ENCODE results near the gene TSACC.
"Not testable (repeated sequence)": the region's sequence is repeated elsewhere in the genome, so short reads cannot be mapped to it uniquely, and the experiment has no call there.

TSACC gene

GRCh38 chr1:156346636-156347035 lies 8.3 kb downstream of the TSACC start:
- peak; percentile 36 for DNase-seq (ENCODE audit: low read depth)

DNA sequence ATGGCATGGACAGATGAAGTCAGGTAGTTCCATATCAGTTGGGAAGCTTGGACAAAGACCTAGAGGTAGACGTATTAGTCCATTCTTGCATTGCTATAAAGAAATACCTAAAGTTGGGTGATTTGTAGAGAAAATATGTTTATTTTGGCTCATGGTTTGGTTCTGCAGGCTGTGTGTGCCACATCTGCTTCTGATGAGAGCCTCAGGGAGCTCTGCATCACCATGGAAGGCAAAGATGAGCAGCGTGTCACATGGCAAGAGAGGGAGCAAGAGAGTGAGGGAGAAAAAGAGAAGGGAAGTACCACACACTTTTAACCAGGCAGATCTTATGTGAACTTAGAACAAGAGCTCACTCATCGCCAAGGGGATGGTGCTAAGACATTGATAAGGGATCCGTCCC lies 9.0 kb downstream of the TSACC start:
- DNase-seq (ENCODE audit: low read depth): peak; percentile 24

DNA sequence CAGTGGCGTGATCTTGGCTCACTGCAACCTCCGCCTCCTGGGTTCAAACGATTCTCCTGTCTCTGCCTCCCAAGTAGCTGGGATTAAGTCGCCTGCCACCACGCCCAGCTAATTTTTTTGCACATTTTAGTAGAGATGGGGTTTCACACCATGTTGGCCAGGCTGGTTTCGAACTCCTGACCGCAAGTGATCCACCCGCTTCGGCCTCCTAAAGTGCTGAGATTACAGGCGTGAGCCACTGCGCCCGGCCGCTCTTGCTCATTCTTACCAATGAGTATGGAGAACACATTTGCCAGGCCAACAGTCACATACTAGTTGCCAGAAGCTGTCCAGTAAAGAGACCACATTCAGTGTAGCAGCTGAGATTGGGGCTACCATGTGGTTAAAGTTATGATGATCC lies 14.2 kb downstream of the TSACC start:
- not testable (repeated sequence) for DNase-seq (ENCODE audit: low read depth)

DNA sequence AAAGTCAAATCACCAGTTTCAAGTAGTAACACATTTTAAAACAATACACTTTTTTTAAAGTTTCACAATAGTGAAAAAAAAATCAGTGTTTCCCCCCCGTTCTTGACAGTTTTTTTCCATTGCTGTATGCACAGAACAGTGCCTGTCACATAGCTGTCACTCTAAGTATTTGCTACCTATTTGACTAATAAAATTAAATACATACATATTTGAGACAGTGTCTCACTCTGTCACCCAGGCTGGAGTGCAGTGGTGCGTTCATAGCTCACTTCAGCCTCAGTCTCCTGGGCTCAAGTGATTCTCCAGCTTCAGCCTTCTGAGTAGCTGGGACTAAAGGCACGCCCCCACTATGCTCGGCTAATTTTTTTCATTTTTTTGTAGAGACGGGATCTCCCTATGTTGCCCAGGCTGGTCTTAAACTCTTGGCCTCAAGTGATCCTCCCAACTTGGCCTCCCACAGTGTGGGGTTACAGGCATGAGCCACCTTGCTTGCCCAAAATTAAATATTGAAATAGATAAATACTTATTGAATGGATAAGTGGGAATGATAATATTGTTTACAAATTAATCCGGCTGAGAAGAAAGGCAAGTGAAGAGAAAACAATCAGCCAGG lies 18.0 kb downstream of the TSACC start:
- DNase-seq (ENCODE audit: low read depth): no peak

GRCh38 chr1:156356875-156357534 lies 18.7 kb downstream of the TSACC start:
- DNase-seq (ENCODE audit: low read depth): no peak

GRCh38 chr1:156357977-156358376 lies 19.7 kb downstream of the TSACC start:
- DNase-seq (ENCODE audit: low read depth): no peak

- no peak for DNase-seq (ENCODE audit: low read depth)
Observed at GRCh38 chr1:156358641-156359040, 20.3 kb downstream of the TSACC start.

DNA sequence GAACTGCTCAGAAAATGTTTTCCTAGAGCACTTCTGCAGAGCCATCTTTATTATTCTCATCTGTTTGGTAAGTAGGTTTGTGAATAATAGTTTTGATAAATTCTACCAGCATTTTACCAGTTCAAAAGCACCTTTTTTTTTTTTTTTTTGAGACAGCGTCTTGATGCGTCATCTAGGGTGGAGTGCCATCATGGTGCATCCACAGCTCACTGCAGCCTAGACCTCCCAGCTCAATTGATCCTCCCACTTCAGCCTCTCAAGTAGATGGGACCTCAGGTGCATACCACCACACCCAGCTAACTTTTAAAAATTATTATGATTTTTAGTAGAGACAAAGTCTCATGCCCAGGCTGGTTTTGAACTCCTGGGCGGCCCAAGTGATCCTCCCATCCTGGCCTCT lies 20.9 kb downstream of the TSACC start:
- no peak for DNase-seq (ENCODE audit: low read depth)

GRCh38 chr1:156359973-156360372 lies 21.6 kb downstream of the TSACC start:
- no peak for DNase-seq (ENCODE audit: low read depth)

- no peak for DNase-seq (ENCODE audit: low read depth)
Observed at GRCh38 chr1:156360534-156360933, 22.2 kb downstream of the TSACC start.

GRCh38 chr1:156365754-156366153 lies 27.4 kb downstream of the TSACC start:
- no peak for DNase-seq (ENCODE audit: low read depth)

- no peak for DNase-seq (ENCODE audit: low read depth)
Observed at GRCh38 chr1:156366378-156367166, 28.2 kb downstream of the TSACC start.

DNA sequence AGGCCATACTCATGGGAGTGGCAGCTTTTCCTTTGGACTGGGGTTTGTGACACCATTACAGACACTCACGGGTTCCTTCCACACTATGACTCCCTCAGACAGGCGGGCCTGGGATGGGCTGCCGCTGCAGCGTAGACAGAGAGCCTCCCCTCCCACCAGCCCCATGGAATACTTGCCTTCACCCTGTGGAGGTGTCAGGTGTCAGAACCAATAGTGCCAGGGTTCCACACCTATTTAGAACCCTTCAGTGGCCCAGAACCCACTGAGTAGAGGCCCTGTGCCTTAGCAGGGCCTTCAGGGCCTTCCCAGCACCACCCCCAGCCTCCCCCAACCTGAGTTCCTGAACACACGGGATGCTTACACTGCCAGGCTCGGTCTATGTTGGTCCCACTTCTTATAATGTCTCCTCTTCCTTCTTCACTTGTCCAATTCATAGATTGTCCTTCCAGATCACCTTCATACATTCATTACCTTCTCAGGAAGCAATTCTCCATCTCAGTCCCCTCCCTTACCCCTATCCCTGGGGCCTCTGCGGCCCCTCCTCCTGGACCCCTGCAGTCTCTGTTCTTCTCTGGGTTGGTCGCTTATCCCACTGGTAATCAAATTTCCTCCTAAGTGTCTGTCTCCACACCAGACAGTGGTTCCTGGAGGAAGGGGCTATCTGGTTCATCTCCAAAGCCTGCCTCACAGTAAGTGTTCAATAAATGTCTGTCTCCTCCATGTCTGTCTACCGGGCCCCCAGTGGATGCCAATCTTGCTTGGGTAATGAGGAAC lies 29.2 kb downstream of the TSACC start:
- DNase-seq (ENCODE audit: low read depth): no peak

DNA sequence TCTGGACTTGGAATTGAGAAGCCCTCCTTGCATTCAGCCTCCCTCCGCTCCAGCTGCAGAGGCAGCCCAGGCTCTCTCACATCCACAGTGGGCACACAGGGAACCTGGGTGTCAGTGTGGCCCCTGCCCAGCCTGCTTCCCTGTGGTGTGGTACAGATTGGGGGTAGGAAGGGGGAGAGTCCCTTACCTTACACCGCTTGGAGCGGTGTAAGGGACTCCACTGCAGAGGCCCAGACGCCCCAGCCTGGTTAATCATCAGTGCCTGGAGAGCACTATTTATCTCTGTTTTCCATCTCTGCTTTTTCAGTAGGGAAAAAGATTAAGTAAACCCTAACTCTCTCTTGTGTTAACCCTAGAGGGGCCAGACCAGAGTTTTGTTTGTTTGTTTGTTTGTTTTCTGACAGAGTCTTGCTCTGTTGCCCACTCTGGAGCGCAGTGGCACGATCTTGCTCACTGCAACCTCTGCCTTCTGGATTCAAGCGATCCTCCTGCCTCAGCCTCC lies 29.9 kb downstream of the TSACC start:
- no peak for DNase-seq (ENCODE audit: low read depth)

- no peak for DNase-seq (ENCODE audit: low read depth)
Observed at GRCh38 chr1:156368889-156369684, 30.8 kb downstream of the TSACC start, which contains the start of gene RHBG. Gene RHBG, plus strand, starts transcription at chr1:156369211. Its CDS starts 39 bp downstream, at chr1:156369250.

GRCh38 chr1:156369685-156370286 lies 31.5 kb downstream of the TSACC start:
- not testable (repeated sequence) for DNase-seq (ENCODE audit: low read depth)

DNA sequence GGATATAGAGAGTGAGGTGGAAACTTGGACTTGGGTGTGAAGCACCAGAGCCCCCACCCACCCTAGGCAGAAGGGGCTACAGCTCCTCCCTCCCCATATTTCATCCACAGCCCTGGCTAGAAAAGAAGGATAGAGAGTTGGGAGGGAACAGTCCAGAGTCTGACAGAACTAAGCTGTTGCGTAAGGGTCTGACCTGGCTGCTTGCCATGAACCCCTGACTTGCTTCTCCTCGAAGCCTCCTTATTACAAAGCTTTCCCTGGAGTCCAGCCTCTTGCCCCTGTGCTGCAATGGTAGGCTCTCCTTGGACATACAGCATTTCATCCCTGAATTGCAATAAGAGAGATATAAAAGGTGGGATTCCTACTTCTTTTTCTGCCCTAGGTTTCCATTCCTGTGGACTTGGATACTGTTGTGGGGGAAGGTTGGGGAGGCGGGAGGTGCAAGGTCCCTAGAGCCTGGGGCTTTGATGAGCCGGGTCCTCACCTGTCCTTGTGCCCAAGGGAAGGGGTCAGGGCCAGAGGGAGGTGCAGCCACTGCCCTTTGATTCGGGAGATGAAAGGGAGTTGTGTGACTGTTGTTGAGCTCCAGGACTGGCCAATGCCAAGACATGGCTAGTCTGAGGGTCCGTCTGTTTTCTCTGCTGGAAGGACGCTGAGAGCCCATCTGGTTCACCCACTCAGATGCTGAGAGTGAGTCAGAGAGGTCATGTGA lies 33.4 kb downstream of the TSACC start:
- DNase-seq (ENCODE audit: low read depth): peak; percentile 26

DNA sequence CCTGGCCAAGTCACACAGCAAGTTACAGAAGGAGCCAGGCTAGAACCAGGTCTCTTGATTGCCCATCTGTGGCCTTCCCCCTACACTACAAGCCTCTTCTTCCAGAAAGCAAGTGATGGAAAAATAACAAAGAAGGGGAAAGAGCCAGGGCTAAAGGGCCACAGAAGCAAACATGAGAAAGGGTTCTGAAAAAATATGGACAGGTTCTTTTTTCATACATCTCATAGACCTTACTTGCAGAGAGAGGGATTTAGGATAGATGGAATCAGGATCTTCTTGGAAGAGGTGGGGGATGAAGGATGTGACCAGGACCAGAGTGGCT lies 33.9 kb downstream of the TSACC start:
- no peak for DNase-seq (ENCODE audit: low read depth)

GRCh38 chr1:156372876-156373275 lies 34.5 kb downstream of the TSACC start:
- no peak for DNase-seq (ENCODE audit: low read depth)

DNA sequence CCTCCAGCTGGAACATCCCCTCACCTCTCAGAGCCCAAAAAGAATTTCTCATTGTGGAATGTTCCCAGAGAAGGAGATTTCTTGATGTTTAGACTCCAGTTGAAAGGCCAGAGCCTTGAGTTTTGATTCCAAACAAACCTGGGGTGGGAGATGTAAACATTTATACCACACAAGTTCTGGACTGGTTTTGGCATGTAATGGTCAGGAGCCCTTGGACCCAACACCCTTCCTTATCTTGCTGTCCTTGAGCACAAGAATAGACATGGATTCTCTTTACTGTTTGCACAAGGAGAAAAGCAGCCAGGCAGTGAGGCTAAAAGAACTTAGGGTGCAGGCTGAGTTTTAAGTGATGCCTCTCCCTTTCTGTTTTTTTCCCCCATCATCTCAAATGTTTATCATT lies 35.2 kb downstream of the TSACC start:
- DNase-seq (ENCODE audit: low read depth): no peak

Measured in HS-5 (cell line).